ENCODE results near the gene DLL4.
"Not testable (repeated sequence)": the region's sequence is repeated elsewhere in the genome, so short reads cannot be mapped to it uniquely, and the experiment has no call there.

Gene DLL4

GRCh38 chr15:40941528-40942336 lies 12.6 kb downstream of the DLL4 start:
- peak in 41 of 56 donors; percentile 9 to 84 (median 43) for DNase-seq

- DNase-seq, result no peak
Observed at GRCh38 chr15:40942337-40942854, 13.3 kb downstream of the DLL4 start.

GRCh38 chr15:40942878-40943277 lies 13.7 kb downstream of the DLL4 start:
- no peak for DNase-seq

- DNase-seq, result no peak
Observed at GRCh38 chr15:40943764-40944365, 14.7 kb downstream of the DLL4 start.

GRCh38 chr15:40944510-40945296 lies 15.6 kb downstream of the DLL4 start:
- DNase-seq, result no peak

- DNase-seq, result no peak
Observed at GRCh38 chr15:40948706-40949473, 19.8 kb downstream of the DLL4 start.

GRCh38 chr15:40949756-40950207 lies 20.6 kb downstream of the DLL4 start:
- no peak for DNase-seq

GRCh38 chr15:40951764-40952163 lies 22.6 kb downstream of the DLL4 start:
- no peak for DNase-seq

- no peak for DNase-seq
Observed at GRCh38 chr15:40952301-40952900, 23.3 kb downstream of the DLL4 start.

- DNase-seq, result peak; percentile 35 to 96 (median 82)
Observed at GRCh38 chr15:40952901-40953712, 24.0 kb downstream of the DLL4 start, which contains the start of gene CHAC1. Gene CHAC1 (plus strand): TSS chr15:40953471. CDS start chr15:40953584, 113 bp downstream.

- DNase-seq, result no peak
Observed at GRCh38 chr15:40953713-40954074, 24.6 kb downstream of the DLL4 start.

GRCh38 chr15:40954158-40954848 lies 25.2 kb downstream of the DLL4 start:
- not testable (repeated sequence) for DNase-seq

- DNase-seq, result no peak
Observed at GRCh38 chr15:40955141-40955903, 26.2 kb downstream of the DLL4 start.

- DNase-seq, result no peak
Observed at GRCh38 chr15:40955930-40956540, 26.9 kb downstream of the DLL4 start.

- no peak for DNase-seq
Observed at GRCh38 chr15:40956541-40956982, 27.4 kb downstream of the DLL4 start.

- DNase-seq, result no peak
Observed at GRCh38 chr15:40957041-40957555, 28.0 kb downstream of the DLL4 start.

- DNase-seq, result peak in 37 of 56 donors; percentile 5 to 71 (median 27)
Observed at GRCh38 chr15:40957581-40958051, 28.5 kb downstream of the DLL4 start.
